MM.1S (cell line): ENCODE data around the gene ACAP2.
"Not testable (repeated sequence)": the region's sequence is repeated elsewhere in the genome, so short reads cannot be mapped to it uniquely, and the experiment has no call there.

ENCODE experiments used
- DNase-seq: peaks from one replicate; pipeline ENCODE4 v3.0.0-alpha.2; 2015
- H2AFZ ChIP-seq: fragments of 300-600 bp; sonication (generic); 2 replicates; pipeline ENCODE4 v1.6.0; 2016; ENCODE audit warnings: antibody characterized with exemption, low read length
- H3F3A ChIP-seq: fragments of 300-600 bp; sonication (generic); 2 replicates; pipeline ENCODE4 v1.6.1; 2016; ENCODE audit warnings: mild to moderate bottlenecking, antibody characterized with exemption, low read length, moderate library complexity, mixed read lengths; ENCODE audit not compliant: insufficient read depth
- H3K27ac ChIP-seq: fragments of 300-600 bp; sonication (generic); 2 replicates; pipeline ENCODE4 v1.5.1; 2016; ENCODE audit warnings: mild to moderate bottlenecking, low read length
- H3K27me3 ChIP-seq: fragments of 300-600 bp; sonication (generic); replicated peaks from 2 replicates; pipeline ENCODE4 v1.6.0; 2016; ENCODE audit warnings: low read length; ENCODE audit not compliant: insufficient read depth
- H3K36me3 ChIP-seq: fragments of 300-600 bp; sonication (generic); replicated peaks from 2 replicates; pipeline ENCODE4 v1.6.1; 2016; ENCODE audit warnings: mild to moderate bottlenecking, low read length, mixed read lengths; ENCODE audit not compliant: insufficient read depth
- H3K4me1 ChIP-seq: fragments of 300-600 bp; sonication (generic); 2 replicates; pipeline ENCODE4 v1.6.1; 2016; ENCODE audit warnings: low read length, mixed read lengths
- H3K4me2 ChIP-seq: fragments of 300-600 bp; sonication (generic); 2 replicates; pipeline ENCODE4 v1.6.0; 2016; ENCODE audit warnings: low read depth, low read length
- H3K4me3 ChIP-seq: fragments of 300-600 bp; sonication (generic); 2 replicates; pipeline ENCODE4 v1.5.1; 2016; ENCODE audit warnings: low read length, mixed read lengths
- H3K79me2 ChIP-seq: fragments of 300-600 bp; sonication (generic); 2 replicates; pipeline ENCODE4 v1.6.1; 2016; ENCODE audit warnings: mixed run types, low read length, mixed read lengths
- H3K9ac ChIP-seq: fragments of 300-600 bp; sonication (generic); 2 replicates; pipeline ENCODE4 v1.6.1; 2016; ENCODE audit warnings: low read length, mixed read lengths
- H3K9me2 ChIP-seq: fragments of 300-600 bp; sonication (generic); replicated peaks from 2 replicates; pipeline ENCODE4 v1.6.1; 2016; ENCODE audit warnings: mild to moderate bottlenecking, low read length, mixed read lengths; ENCODE audit not compliant: insufficient read depth
- H3K9me3 ChIP-seq: fragments of 300-600 bp; sonication (generic); replicated peaks from 2 replicates; pipeline ENCODE4 v1.6.1; 2016; ENCODE audit warnings: mild to moderate bottlenecking, low read length, mixed read lengths; ENCODE audit not compliant: insufficient read depth
- H4K20me1 ChIP-seq: fragments of 300-600 bp; sonication (generic); 2 replicates; pipeline ENCODE4 v1.6.1; 2016; ENCODE audit warnings: mild to moderate bottlenecking, low read length, moderate library complexity, mixed read lengths; ENCODE audit not compliant: insufficient read depth
- EZH2 ChIP-seq: fragments of 300-600 bp; sonication (generic); optimal IDR thresholded peaks from 2 replicates; pipeline ENCODE3; 2017; ENCODE audit warnings: low read depth, mild to moderate bottlenecking, antibody characterized with exemption, low read length, mixed read lengths
- EZH2phosphoT487 ChIP-seq: fragments of 300-600 bp; sonication (generic); IDR thresholded peaks from 2 replicates; pipeline ENCODE4 v1.6.1; 2018; ENCODE audit warnings: antibody characterized with exemption, low read length
- TF ChIP-seq, protein P1 (sequence below): fragments of 300-600 bp; sonication (generic); IDR thresholded peaks from 2 replicates; pipeline ENCODE4 v1.5.1; 2016; ENCODE audit warnings: antibody characterized with exemption, low read length, mixed read lengths

ACAP2 gene

DNA sequence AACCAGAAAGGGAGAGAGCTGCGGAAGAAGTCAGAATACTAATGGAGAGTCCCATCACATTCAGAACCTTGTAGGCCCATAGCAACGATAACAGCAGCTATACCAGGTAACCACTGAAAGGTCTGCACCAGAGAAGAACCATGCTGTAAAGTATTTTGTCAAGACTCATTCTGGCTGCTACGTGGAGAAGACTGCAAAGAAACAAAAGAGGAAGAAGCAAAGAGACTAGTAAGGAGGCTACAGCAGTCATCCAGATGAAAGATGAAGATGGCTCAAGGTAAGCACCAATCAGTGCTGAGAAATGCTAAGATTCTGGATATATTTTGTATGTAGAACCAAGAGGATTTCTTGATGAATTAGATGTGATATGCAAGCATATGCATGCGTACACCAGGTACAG lies 39.6 kb downstream of the ACAP2 start:
- TF ChIP-seq EZH2 = no peak
- TF ChIP-seq, protein P1, sequence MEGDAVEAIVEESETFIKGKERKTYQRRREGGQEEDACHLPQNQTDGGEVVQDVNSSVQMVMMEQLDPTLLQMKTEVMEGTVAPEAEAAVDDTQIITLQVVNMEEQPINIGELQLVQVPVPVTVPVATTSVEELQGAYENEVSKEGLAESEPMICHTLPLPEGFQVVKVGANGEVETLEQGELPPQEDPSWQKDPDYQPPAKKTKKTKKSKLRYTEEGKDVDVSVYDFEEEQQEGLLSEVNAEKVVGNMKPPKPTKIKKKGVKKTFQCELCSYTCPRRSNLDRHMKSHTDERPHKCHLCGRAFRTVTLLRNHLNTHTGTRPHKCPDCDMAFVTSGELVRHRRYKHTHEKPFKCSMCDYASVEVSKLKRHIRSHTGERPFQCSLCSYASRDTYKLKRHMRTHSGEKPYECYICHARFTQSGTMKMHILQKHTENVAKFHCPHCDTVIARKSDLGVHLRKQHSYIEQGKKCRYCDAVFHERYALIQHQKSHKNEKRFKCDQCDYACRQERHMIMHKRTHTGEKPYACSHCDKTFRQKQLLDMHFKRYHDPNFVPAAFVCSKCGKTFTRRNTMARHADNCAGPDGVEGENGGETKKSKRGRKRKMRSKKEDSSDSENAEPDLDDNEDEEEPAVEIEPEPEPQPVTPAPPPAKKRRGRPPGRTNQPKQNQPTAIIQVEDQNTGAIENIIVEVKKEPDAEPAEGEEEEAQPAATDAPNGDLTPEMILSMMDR = no peak
- TF ChIP-seq EZH2phosphoT487 = no peak
- Histone ChIP-seq H3K9me2 (no peaks in the 10 kb centered on the region), H3K4me1 (0 out of 2 replicates have a peak, but pooled peaks cover under 1% of the 10 kb centered on the region)

GRCh38 chr3:195401943-195402342 lies 40.9 kb downstream of the ACAP2 start:
- no peaks in the 10 kb centered on the region for H3K9me2 ChIP-seq
- H3F3A ChIP-seq = no peaks in the 10 kb centered on the region
- no peak overlapping the region for H3K4me2 ChIP-seq
- DNase-seq = no peak
- peaks cover 13% of the 10 kb centered on the region for H4K20me1 ChIP-seq
- peaks cover 90% of the 10 kb centered on the region for H3K79me2 ChIP-seq
- H3K9me3 ChIP-seq = no peaks in the 10 kb centered on the region
- no peak for TF ChIP-seq EZH2
- no peak for TF ChIP-seq EZH2phosphoT487
- TF ChIP-seq, protein P1 = no peak
- H2AFZ ChIP-seq = no peak overlapping the region
- H3K4me1 ChIP-seq = no peaks in the 10 kb centered on the region
- no peak overlapping the region for H3K4me3 ChIP-seq
- no peaks in the 10 kb centered on the region for H3K27me3 ChIP-seq
- no peak overlapping the region for H3K27ac ChIP-seq
- no peaks in the 10 kb centered on the region for H3K36me3 ChIP-seq
- H3K9ac ChIP-seq = no peak overlapping the region

More for the DNA sequence above, 39.6 kb downstream of the ACAP2 start:
- Histone ChIP-seq H3K4me3 (no peak overlapping the region), H3K27ac (no peak overlapping the region), H3F3A (peaks cover 10% of the 10 kb centered on the region), H3K9ac (no peak overlapping the region), H2AFZ (no peak overlapping the region), H3K36me3 (no peaks in the 10 kb centered on the region), H3K9me3 (no peaks in the 10 kb centered on the region), H3K27me3 (no peaks in the 10 kb centered on the region), H4K20me1 (peaks cover 13% of the 10 kb centered on the region), H3K79me2 (peaks cover 88% of the 10 kb centered on the region), H3K4me2 (no peak overlapping the region)
- no peak for DNase-seq

DNA sequence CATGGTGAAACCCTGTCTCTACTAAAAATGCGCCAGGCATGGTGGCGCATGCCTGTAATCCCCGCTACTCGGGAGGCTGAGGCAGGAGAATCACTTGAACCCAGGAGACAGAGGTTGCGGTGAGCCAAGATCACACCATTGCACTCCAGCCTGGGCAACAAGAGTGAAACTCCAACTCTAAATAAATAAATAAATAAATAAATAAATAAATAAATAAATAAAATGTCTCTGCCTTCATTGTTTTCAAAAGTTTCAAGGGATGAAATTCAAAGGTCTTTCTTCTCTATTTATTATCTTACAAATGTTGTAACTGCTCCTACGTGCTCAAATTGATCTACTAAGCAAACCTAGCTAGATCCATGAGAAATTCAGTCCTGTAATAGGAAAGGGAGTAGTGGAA lies 44.4 kb downstream of the ACAP2 start:
- not testable (repeated sequence) for H3F3A ChIP-seq, H3K4me1 ChIP-seq, H3K27ac ChIP-seq, H3K9me3 ChIP-seq, H3K9ac ChIP-seq, DNase-seq, H3K4me2 ChIP-seq, H3K9me2 ChIP-seq, H3K36me3 ChIP-seq, H3K27me3 ChIP-seq, H3K4me3 ChIP-seq, H2AFZ ChIP-seq
- Histone ChIP-seq H3K79me2 (peaks cover 93% of the 10 kb centered on the region), H4K20me1 (peaks cover 13% of the 10 kb centered on the region)

GRCh38 chr3:195397524-195397923 lies 45.3 kb downstream of the ACAP2 start:
- Histone ChIP-seq H3K4me1 (no peaks in the 10 kb centered on the region), H3F3A (no peaks in the 10 kb centered on the region), H4K20me1 (peaks cover 7% of the 10 kb centered on the region; the same call in 1 of the 2 replicates), H3K9me2 (no peaks in the 10 kb centered on the region), H3K27ac (no peak overlapping the region), H3K36me3 (no peaks in the 10 kb centered on the region), H3K9ac (no peak overlapping the region), H3K9me3 (no peaks in the 10 kb centered on the region), H3K27me3 (no peaks in the 10 kb centered on the region), H3K79me2 (peaks cover 93% of the 10 kb centered on the region), H3K4me3 (no peak overlapping the region), H2AFZ (no peak overlapping the region), H3K4me2 (peak overlapping the region; percentile 15; the same call in 1 of the 2 replicates)
- no peak for DNase-seq
- TF ChIP-seq, protein P1 = no peak
- TF ChIP-seq EZH2phosphoT487 = no peak
- TF ChIP-seq EZH2 = no peak
